NCI-H82 treated with DMSO at 0.1 percent for 48 hours (cell line): ENCODE data around the gene PPP6R2.

ENCODE experiments used
- DNase-seq: peaks from one replicate; lab custom pipeline; 2025; ENCODE audit not compliant: unreplicated experiment; lab: John Stamatoyannopoulos, UW

The PPP6R2 gene, protein sequence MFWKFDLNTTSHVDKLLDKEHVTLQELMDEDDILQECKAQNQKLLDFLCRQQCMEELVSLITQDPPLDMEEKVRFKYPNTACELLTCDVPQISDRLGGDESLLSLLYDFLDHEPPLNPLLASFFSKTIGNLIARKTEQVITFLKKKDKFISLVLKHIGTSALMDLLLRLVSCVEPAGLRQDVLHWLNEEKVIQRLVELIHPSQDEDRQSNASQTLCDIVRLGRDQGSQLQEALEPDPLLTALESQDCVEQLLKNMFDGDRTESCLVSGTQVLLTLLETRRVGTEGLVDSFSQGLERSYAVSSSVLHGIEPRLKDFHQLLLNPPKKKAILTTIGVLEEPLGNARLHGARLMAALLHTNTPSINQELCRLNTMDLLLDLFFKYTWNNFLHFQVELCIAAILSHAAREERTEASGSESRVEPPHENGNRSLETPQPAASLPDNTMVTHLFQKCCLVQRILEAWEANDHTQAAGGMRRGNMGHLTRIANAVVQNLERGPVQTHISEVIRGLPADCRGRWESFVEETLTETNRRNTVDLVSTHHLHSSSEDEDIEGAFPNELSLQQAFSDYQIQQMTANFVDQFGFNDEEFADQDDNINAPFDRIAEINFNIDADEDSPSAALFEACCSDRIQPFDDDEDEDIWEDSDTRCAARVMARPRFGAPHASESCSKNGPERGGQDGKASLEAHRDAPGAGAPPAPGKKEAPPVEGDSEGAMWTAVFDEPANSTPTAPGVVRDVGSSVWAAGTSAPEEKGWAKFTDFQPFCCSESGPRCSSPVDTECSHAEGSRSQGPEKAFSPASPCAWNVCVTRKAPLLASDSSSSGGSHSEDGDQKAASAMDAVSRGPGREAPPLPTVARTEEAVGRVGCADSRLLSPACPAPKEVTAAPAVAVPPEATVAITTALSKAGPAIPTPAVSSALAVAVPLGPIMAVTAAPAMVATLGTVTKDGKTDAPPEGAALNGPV

DNA sequence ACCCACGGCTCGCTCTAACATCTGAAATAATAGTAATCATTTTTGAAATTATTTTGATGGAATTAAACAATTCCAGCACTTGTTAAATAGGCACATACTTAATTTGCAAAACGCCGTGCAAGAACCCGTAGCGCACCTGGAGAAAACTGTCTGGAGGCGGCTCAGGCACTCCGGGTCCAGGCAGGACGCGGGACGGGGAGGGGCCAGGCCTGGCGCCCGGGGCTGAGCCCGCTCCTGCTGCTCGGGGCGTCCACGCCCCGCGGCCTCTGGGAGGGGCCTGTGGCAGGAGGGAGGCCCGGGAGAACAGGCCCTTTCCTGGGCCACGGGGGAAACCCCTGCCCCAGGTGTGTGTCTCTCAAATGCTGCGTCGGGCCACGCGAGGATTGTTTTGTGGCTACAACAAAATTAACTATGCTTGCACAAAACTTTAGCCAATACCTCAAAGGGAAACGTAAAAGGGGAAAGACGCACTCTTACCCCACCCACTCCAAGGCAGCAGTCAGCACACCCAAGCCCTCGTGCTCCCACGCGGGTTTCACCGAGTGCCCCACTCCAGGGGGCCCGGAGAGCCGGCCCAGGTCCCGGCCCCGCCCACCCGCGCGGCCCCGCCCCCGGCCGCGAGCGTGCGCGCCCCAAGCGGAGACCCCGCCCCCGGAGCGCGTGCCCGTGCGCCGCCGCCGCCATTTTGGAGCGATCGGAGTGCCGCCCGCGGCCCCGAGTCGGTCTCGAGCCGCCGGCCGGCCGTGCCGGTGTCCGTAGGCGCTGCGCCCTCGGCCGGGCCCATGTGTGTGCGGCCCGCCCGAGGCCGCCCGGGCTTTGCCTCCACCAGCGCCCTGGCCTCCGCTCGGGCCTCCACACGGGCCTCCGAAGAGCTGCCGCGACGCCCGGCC lies at the start of gene PPP6R2:
Gene PPP6R2 (plus strand): TSS at position 677 of the 890 bp plus-strand sequence. CDS start 50,582 bp downstream, outside the sequence.
- DNase-seq, result no peak

DNA sequence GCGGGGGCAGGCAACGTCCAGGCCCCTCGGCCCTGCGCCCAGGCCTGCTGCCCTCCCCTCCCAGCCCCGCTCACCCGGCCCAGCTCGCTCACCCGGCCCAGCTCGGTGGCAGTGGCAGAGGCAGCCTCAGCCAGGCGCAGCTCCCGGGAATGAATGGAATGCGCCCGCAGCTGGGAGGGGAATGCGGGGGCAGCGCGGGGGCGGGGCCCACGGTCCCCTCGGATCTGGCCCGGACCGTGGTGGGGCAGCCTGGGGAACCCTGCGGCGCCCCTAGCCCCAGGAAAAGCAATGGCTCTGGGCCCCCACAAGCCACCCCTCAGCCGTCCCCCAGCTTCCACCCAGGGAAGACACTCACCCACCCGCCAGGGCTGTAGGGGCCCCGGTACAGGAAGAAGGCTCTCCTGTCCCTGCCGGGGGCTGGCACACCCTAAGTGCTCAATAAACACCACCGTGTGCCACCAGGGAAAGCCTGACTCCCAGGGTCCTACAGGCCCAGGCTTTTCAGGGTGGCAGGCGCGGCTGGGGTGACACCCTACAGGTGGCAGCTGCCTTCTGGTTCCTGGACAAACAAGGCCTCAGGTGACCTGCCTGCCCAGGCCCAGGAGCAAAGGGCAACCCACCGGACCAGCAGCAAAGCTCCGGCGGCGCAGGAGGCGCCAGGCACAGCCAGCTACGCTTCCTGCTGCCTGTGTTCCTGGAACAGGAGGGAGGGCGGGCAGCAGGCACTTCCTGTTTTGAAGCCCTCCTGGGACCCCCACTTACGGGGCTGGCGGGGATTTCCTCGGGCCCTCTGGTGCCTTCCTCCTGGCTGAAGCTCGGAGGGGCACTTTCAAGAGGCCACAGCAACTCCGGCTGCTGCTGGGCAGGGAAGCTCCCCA lies 49.4 kb upstream of the PPP6R2 start:
- no peak for DNase-seq

DNA sequence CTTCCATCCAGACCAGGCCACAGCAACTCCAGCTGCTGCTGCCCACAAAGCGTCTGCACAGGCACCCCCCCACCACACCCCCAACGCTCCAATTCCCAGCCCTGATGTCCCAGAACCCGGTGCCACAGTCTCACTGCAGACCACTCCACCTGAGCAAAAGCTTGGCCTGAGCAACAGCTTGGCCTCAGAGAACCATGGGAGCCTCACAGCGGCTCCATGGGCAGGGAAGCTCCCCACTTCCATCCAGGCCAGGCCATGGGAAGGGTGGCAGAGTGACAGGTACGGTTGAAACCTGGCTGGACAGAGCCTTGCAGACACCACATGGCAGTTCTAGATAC lies 48.8 kb upstream of the PPP6R2 start:
- DNase-seq, result no peak

DNA sequence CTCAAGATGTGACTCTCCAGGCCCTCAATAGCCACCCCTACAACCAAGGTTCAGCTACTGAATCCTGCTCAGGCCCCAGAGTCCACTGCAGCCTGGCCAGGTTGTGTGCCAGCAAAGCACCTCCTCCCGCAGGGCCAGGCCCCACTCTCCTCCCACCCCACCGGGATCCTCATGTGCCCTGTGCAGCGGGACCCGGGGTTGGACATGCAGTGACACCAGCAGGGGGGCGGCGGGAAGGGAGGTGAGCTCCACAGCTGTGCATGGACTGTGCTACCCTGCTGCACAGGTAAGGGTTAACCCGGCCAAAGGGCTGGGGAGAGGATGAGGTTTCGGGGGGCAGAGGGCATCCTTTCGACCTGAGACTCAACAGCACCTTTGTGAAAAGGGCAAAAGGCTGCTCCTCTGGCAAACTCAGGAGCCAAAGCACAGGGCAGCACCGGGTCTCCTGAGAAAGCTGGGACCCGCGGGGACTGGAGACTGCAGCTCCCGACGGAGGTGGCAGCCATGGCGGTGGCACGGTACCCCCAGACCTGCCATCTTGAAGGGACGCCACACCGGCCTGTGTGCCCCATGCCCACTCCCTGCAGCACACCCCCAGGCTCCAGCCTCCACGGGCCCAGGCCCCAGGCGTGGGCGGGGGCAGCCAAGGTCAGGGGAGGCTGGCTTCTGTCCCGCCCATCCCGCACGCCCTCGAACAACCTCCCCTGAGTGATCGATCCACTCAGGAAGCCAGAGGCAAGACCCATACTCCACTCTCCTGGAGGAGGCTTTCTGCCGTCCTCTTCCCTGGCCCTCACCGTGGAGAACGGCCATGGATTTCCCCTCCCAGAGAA lies 46.3 kb upstream of the PPP6R2 start:
- DNase-seq, result no peak

DNA sequence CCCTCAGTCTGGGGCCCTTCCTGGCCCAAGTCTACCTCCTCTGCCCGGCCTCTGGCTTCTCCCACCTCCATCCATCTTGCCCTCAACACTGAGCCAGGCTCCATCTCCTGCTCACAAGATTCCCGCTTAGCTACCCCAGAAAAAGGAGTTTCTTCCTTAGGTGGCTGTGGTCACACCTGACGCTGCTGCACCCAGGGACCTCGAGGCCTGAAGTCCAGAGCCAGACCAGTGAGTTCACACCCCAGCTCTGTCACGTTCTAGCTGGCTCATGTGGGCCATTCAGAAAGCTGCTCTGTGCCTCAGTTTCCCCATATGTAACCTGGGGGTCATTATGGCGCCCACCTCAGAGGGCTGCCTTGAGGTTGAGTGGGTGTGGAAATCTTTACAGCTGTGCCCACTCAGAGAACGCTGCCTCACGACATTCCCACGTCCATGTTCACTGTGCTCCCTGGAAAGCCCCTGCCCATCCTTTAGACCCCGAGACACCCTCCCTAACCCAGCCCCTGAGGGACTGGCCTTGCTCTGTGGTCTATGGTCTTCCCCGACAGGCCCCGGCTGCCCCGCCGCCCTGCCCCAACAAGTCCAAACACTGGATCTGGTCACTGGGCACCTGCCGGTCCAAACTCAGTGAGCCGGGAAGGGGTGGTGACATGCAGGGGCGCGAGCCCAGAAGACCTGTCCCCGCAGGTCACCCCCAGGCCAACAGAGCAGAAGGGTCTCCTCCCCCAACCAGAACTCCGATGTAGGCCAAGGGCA lies 45.4 kb upstream of the PPP6R2 start:
- DNase-seq, result no peak

DNA sequence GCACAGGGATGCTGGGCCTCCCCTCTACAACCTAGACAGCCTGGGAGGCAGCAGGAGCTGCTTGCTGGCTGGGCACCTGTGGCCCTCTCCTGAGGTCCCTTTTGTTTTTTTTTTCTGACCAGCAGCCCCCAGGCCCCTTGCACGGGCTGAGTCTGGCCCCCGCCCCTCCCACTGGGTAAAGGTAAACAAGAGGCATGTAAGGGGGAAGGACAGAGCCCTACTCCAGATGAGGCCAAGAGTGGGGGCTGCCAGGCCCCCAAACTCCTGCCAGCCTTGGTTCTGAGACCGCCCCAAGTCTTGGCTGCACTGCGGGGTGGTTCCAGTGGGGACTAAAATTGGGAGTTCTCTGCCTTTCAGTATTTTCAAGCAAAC lies 44.9 kb upstream of the PPP6R2 start:
- DNase-seq, result no peak

DNA sequence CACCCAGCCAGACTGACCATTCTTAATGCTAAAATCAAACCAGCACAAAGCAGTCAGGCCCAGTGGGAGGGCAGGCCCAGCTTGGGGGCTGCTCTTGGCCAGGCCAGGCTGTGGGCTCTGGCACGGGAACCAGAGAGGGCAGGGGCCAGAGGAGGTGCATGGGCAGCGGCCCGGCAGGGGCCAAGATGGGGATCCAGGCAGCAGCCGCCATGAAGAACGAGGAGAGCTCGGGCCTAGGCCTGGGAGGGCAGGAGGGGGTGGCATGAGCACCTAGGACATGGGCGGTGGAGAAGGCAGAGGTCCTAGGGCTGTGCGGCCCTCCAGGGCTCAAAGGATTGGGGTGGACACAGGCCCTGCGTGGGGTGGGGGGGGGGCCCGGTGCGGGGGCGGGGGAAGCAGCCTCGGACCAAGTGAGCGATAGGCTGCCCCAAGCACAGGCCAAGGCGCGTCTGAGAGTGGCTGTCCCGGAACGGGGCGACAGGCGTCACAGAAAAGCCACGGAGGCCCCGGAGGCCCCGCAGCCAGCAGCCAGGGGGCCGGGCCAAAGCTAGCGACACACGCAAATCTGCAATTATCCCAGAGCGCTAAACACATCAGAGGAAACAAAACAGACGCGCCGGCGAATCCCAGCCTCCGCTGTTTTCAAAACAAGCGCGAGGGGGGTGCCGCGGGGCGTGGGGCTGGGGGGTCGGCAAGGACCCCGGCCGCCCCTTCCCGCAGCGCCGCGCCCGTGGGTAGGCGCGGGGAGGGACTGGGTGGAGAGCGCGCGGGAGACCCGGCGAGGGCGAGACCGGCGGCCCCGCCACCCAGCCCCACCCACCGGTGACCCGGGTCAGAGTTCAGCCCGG lies 44.0 kb upstream of the PPP6R2 start:
- no peak for DNase-seq

DNA sequence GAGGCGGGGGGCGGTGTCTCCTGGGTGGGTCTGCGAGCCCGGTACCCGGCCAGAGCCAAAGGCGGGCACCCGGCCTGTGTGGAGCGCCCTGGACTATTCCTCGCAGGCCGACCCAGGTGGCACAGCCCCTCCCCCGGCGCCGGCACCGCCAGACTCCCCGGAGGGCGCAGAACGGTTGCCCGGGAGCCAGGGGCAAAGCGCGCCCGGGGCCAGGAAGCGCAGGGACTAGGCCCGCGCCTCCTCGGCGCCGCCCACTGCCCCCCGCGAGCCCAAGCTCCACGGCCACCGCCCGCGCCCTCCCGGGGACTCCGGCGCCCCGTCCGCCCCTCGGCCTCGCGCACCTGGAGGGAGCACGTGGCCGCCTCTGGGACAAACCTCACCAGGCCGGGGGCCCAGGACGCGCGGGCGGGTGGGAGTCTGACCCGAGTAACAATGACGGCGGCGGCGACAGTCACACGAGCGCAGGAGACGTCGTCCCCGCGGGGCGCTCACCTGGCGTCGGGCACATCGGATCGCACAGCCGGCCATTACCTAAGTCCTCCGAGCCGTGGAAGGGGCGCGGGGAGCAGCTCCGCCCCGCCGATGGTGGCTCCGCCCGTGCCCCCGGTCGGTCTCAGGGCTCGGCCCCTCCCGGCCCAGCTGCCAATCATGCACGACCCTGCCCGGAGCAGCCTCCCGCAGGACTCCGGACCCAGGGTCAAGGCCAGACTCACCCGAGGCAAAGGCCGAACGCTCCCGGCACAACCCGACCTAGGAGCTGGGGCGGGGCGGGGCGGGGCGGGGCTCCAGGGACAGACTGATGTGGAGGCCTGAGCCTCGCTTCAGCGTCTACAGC lies 43.1 kb upstream of the PPP6R2 start:
- DNase-seq, result no peak

DNA sequence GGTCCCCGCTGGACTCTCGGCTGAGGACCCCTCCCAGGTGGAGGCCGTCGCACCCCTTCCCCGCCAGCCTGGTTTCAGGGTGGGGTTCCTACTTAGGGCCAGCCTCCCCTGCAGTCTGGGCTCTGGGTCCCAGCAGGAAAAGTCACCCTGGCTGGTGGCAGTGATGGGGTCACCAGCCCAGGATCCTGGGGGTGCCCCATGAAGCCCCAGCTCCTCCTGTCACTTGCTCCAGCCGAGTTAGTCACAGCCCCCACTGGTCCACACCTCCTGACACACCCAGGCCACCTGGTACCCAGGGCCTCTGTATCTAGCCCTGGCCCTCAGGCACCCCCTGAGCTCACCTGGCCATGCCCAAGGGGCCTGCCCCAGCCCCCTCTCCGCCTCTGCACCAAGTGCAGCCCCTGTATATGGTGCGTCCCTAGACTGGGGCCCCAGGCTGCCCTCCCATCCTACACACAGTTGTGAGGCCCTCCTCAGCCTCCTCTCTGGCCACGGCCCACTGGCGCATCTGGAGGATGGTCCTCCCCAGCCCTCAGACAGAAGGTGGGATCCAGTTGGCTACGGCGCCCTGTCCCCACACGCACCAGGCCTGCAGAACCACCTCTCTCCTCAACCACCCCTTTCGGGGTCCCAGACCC lies 42.4 kb upstream of the PPP6R2 start:
- DNase-seq, result no peak

DNA sequence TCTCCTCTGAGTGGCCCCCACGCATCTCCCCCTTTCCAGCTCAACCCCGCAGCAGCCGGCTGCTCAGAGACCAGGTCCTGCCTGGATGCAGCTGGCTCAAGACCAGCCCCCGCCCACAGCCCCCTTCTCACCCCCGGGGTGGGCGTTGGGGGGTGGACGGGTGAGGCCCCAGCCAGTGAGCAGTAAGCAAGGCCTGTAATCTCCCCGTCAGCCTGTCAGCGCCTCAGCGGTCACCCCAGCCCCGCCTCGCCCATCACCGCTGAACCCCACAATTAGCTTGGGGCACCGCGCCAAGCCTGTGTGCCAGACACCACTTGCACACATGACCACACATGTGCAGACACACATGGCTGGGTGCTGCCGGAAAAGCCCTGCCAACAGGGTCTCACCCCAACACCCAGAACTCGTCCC lies 41.5 kb upstream of the PPP6R2 start:
- no peak for DNase-seq

DNA sequence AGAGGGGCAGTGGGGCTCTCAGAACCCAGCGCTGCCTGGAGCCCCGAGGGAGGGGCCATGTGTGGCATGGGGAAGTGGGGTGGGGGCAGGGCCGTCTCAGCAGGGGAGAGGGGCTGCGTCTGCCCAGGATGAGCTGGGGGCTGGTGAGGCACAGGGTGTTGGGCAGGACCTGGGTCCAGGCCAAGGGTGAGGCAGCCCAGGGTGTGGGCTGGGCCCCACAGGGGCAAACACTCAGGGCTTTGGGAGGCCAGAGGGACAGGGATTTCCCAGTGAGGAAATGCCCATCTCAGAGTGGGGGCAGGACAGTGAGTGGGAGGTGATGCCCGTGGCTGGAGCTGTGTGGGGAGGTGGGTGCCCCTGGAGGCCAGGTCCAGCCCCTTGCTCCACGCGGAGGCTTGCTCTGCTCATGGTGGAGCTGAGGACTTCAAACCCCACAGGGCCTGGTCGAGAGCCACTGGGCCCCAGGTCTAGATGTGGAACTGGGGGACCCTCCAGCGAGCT lies 41.0 kb upstream of the PPP6R2 start:
- DNase-seq, result no peak

DNA sequence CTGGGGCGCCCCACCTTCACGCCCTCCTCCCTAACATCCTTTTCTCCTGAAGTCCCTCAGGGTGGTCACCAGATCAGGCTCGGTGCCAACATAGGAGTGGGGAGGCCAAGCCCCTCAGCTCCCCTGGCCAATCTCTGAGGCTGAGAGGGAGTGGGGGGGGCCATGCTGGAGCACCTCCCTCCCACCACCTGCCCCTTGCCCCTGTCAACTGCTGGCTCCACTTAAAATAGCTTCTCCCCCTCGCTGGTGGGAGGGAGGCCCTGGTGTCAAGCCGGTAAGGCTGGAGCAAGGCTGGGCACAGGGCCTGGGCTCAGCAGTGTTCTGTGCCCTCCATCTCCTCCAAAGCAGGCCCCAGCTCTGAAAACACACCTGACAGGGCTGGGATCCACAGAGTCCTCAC lies 40.6 kb upstream of the PPP6R2 start:
- DNase-seq, result no peak

DNA sequence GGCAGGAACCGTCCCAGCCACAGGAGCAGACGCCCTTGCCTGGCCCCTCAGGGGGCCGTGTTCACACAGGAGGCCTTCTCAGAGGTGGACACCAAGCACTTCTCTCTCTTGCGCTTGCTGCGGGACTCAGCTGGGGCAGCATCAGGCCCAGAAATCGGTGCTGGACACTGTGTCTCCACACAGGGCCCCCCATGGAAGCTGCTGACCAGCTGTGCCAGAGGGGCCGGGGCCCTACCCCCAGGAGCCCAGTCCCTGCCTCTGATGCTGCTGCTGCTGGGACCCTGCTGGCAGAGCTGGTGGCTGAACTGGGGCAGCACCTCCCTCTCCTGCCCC lies 39.6 kb upstream of the PPP6R2 start:
- no peak for DNase-seq

DNA sequence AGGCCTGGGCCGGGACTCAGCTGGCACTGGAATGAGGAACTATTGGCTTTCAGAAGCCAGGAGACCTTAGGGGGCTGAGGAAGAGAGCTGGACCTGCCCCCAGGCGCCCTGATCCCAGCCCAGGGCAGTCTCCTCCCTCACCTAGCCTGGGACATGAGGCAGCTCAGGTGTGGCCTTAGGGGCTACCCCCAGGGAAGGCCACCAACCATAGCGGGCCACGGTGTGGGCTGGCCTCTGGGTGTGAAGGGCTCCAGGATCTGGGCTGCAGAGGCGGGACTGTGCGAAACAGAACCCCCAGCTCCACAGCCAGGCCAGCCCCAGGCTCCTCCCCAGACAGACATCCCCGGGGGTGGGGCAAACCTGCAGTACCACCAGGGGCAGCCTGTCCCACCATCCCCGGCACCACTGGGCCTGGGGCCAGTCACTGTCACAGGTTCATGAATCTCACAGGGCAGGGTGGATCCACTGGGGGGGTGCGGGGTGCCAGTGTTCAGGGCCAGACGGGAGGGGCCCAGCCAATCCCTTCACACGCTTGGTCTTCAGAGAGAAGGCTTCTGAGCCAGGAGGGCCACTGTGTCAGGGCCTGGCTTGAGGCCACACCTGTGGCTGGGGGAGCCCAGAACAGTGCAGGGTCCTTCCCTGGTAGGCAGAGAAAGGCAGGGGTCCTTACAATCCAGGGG lies 39.1 kb upstream of the PPP6R2 start:
- no peak for DNase-seq

DNA sequence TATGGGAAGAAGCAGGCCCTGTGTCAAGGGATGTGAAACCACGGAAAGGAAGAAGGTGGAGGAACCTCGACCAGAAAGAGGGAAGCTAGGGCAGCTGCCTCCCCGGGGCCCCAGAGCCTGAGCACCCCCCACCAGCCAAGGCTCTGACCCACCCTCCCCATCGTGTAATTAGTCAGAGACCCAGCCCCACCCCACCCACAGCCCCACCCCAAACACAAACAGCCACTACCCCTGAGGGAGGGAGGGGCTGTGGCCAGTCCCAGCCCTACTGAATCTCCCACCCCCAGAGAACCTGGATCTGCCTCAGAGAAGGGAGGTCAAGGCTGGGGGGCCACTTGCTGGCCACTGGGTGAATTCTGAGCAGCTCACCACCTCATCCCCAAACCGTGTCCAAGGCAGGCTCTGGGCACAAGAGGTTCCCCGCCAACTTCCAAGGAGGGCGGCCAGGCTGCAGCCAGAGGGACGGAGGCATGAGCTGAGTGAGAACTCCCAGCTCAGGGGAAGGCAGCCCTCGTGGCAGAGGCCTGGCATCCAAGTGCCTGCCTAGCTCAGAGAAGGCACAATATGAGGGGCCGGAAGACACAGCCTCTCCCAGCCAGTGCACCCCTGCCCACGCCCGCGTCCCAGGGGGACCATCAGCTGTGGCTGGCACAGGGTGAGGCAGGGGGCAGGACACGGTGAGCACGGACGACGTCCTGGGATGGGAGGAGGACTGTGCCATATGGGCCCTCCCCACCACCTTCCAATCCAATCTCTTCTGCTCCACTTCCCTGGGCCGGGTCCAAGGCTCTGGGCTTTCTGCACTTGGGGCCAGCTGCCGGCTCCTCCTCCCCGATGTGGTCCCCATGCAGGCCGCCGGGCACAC lies 38.4 kb upstream of the PPP6R2 start:
- DNase-seq, result no peak
